GM18499 (cell line): ENCODE measurements around the gene CIAO2B.

Experiments used
- ATAC-seq: cut with Tn5 transposase; IDR thresholded peaks from one replicate; pipeline ENCODE4 v1.9.1; 2021; ENCODE audit warnings: moderate number of reproducible peaks; ENCODE audit not compliant: insufficient read depth, unreplicated experiment

The CIAO2B gene

DNA sequence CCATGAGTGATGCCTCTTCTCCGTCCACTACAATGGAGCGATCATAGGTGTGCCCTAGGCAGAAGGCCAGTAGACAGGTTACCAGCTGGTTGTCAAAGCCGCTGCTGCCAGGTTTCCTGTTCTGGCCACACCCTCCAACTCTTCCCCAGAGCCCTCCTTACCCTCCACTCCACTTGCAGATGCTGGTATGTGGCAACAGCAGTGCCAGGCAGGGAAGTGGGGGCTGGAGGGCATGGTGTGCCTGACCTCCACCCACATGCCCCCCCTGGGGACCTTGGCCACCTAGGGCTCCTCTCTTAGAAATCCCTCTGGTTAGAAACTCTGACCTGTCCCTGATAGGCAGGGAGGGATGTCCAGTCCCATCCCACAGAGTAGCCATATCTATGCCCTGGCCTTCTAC lies 10.3 kb downstream of the CIAO2B start:
- ATAC-seq = no peak

DNA sequence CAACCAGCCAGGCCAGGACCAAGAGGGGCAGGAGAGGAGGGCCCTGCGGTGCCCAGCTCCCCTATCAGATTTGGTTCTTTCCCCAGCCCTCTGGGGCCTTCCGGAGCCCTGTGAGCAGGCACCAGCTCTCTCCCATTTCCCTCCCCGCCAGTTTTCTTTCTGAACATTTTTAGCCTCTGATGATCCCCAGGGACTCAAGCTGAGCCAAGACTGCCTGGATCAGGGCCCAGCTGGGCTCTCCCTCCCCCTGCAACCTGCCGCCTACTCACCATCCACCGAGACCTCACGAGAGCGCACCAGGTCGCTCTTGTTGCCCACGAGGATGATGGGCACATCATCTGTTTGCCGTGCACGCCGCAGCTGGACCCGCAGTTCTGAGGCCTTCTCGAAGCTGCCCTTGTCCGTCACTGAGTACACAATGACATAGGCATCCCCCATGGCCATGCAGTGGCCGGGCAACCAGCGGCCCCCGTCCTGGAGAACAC lies 10.9 kb downstream of the CIAO2B start:
- no peak for ATAC-seq

DNA sequence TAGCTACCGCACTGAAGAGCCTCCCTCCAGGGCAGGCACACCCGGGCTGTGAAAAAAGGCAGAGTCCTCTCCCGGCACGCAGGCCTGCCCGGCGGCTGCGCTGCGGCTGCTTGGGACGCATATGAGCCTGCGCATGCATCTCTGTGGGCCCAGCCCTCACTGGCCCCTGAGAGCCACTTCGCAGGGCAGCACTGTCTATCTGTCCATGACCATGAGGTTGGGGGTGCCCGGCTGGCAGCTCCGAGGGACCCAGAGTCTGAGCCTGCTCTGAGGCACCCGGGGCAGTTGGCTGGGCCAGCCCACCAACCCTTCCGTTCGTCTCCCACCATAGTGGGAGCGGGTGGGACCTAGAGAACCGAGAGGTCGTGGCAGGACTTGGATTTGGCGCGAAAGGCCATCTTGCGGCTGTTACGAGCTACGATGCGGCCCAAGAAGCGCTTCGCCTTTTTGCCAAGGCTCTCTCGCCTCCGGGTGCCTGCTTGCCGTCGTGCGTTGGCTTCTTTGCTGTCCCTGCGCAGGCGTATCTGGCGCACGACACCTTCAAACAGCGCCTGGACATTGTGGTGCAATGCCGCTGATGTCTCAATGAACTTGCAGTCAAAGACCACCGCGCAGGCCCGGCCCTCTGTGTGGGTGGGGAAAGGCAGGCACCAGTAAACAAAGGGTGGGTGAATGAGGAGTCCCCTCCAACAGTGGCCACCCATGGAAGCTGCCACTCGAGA lies 12.3 kb downstream of the CIAO2B start:
- ATAC-seq = no peak

DNA sequence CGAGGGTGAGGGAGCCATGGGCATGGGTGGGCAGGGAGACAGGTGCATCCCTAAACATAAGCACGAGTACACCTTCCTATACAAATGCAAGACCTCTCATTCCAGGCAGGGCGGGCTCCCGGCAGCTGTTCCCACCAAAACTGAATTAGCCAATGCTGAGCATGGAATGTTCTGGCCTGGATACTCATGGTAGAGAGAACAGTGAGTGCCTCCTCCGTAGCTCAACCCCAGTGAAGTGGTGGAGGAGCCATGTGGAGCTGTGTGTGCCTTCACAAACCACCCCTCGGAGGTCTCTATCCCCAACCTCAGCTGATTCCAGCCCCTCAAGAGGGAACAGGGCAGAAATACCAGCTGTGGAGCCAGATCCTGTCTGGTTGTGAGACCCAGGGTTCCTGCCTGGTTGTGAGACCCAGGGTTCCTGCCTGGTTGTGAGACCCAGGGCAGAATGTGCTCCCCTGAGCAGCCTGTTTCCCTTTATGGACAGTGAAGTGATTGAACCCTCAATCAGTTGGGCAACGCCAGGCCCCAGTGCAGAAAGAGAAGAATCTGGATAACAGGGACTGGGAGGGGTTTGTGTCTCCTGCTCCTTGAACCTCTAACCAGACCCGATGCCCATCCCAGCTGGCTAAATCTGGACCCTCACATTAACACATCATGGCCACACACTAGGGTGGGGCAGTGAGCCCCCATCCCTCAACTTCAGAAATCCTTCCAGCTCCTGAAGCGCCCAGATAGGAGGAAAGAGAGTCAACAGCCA lies 13.1 kb downstream of the CIAO2B start:
- no peak for ATAC-seq

DNA sequence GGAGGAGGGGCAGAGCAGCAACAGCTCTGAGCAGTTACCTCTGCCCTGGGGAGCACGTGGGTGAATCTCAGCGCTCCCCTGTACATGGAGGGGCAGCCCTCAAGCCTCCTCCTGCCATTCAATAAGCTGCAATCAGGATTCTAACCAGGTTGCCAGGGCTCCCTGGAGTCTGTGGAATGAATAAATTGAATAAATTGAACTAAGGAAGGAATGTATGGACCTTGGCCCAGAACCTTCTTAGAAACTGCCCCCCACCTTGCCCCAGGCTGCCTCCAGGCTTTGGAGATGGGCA lies 14.0 kb downstream of the CIAO2B start:
- no peak for ATAC-seq

DNA sequence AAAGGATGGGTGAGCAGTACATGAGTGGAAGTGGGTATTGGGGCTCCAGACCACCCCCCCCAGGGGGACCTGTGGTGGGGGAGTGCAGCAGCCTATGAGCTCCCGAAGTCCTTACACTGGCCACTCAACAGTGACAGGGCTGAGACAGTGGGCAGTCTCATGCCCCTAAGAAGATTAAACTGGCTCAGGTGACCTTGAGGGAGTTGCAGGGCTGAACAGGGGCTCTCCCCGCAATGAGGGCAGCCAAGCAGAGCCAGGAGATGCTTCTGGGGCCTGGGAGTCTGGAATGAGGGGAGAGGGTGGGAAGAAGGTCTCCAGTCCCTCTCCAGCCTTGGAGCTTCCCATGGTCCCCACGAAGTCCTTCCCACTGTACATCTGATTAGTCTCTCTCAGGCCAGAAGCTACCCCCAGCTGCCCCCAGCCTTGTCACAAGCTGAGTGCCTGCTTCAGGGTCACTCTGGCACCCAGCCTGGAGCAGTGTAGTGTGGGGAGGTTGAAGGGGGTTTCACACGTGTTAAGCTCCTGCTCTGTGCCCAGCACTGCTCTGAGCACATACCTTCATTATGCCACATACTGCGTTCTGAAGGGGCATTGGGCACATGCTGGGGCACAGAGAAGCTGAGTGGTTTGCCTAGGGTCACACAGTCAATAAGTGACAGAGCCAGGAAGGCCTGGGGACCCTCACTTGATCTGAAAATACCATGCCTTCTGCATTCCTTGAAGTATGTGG lies 14.5 kb downstream of the CIAO2B start:
- ATAC-seq = no peak

DNA sequence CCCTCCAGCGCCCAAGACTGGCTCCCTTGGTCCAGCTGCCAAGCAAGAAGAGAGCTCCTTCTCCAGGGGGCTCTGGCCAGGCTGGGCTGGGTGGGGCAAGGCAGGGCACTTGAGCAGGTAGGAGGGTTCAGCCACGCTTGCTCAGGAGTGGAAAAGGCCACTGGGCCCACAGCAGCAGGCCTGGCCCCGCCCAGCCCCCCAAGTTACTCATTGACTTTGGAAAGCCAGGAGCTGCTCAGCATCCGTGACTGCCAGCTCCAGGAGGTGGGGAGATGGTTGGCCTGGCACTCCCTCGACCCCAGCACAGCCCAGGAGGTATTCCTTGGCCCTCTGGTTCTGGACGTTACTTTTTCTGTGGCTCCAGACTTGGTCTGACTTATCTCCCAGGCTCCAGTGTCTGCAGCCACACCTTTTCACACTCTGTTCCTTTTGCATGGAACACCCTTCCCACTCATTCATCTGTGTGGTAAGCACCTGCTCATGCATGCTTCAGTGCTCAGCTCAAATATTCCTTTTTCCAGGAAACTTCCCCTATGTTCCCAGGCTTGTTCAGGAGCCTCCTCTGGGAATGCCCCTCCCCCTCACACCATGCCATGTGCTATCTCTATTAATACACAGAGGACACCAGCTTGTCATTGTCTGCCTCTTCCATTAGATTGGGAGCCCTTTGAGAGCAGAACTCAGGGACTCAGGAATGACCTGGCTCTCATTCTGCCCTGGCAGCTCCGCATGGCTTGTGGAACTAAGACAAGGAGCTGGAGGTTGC lies 15.2 kb downstream of the CIAO2B start, which contains the start of gene CDH16:
TSS of gene CDH16 (minus strand) at position 83 of the 766 bp plus-strand sequence. CDS start 820 bp downstream, outside the sequence.
- no peak for ATAC-seq

DNA sequence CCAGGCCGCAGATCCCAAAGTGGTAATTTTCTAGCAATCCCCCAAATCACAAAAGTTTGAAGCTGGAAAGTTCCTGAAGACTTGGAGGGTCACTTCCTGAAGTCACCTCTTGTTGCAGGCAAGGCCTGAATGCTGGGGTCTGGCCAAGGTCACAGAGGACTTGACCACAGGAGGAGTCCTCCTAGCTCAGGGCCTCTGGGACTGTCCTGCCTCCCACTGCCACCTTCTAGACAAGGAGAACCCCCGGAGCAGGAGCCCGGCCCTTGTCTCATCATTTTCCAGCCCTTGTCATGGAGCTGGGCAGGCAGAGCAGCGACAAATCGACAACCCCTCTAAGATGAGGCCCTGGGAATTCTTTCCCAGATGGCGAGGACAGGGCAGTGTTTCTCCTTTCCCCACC lies 15.8 kb downstream of the CIAO2B start:
- no peak for ATAC-seq

DNA sequence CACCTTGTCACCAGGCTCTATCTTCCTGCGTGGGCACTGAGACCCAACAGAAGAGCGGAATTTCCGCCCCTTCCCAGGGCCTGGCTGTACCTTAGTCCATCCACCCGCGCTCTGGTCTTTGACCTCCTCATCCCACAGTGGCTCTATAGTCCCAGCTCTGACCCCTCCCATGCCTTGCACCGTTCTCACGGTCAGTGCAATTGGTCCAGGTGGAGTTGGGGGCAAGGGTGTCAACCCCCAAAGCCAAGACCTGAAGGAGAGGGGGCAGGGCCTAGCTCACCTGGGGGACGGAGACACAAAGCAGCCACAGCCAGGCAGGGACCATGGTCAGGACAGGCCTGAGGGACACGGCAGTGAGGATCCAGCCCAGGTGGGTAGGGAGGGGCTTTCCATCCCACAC lies 16.5 kb downstream of the CIAO2B start:
- no peak for ATAC-seq

DNA sequence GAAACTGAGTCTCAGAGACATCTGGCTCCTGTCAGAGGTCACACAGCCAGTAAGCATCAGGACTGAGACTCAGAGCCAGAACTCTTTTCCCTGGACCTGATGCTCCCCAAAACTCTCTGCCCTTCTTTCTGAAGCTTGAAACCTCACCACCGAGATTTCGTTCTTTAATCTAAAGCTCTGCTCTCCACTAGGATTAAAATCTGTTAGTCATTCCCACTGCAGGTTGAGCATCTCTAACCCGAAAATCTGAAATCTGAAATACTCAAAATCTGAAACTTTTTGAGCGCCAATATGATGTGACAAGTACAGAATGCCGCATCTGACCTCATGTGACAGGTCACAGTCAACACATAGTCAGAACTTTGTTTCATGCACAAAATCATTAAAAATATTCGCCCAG lies 17.7 kb downstream of the CIAO2B start:
- ATAC-seq = no peak

DNA sequence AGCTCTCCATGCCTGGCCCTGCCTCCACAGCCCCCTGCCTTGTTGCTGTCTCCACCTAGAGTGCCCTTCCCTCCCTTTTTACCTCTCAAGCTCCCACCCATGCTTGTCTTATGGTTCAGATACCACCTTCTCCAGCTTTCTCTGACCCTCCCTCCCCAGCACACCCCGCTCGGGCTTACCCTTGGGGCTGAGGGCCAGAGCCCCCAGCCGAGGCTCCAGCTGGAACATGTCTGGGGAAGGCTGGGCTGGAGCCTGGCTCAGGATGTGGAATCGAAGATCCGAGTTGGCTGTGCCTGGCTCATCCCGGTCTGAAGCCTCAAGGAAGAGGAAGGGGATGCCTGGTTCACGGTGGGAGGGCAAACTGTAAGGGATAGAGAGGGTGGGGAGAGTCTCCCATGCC lies 19.2 kb downstream of the CIAO2B start:
- no peak for ATAC-seq

DNA sequence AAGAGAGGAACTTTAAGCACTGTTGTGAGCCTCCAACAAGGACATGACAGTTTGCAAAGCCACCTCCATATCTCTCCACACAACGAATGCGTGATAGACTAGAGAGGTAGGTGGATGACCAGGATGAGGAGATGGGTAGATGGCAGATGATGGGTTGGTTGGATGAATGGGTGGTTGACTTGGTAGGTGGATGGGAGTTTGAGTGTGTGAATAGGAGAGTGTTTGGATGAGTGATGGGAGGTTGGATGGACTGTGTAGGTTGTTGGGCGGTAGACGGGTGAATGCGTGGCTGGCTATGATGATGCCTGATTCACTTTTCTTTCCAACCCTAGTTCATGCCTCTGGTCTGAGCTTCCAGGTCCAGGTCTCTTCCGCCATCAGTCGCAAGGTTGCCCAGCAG lies 19.7 kb downstream of the CIAO2B start:
- ATAC-seq = no peak

DNA sequence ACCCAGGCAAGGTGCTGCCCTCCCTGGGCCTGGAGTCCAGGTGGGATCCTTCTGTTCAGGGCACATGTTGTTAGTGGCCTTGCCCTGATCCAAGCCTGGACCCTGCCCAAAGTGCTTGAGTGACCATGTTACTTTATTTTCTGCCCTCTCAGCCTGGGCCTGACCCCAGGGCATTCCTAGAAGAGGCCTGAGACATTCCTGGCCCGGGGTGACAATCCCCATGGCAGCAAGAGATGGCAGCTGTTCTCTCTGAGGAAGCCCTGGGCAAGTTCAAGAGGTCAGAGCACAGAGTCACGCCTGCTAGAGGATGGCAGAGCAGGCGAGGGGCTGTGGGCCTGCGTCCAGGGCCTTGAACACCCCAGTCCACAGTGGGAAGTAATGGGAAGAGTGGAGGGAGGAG lies 20.5 kb downstream of the CIAO2B start:
- ATAC-seq = no peak

DNA sequence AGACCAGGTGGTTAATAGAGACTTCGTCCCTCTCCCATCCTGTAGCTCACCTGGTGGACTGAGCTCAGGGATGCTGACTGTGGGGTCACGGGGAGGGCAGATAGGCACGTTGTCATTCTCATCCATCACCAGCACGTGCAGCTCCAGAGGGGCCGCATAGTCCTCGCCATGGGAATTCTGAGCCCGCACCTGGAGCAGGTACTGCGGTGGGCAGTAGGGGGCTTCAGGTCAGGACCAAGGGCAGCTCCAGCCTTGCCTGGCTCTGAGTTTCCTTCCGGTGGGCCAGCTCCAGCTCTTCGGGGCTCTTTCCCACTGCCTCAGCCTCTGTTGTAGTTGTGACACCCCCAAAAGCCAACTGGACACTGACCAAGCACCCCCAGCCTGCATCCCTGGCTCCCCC lies 21.1 kb downstream of the CIAO2B start:
- ATAC-seq = no peak

DNA sequence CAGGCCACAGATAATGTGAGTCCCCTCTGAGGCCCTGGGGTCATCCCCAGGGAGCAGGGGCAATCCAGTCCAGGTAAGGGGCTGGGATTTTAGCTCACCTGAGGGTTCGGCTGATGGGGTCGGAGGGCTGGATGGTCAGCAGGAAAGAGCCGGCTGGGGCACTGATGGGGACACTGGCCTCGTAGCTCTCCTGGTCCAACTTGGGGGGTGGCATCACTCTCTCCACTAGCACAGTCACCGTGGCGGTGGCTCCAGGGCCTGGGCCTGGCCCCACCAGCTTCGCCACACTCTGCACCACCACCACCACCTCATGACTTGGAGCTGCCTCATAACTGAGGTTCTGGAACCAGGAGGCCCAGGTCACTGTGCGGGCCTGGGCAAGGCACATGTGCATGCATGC lies 22.4 kb downstream of the CIAO2B start:
- ATAC-seq = no peak

DNA sequence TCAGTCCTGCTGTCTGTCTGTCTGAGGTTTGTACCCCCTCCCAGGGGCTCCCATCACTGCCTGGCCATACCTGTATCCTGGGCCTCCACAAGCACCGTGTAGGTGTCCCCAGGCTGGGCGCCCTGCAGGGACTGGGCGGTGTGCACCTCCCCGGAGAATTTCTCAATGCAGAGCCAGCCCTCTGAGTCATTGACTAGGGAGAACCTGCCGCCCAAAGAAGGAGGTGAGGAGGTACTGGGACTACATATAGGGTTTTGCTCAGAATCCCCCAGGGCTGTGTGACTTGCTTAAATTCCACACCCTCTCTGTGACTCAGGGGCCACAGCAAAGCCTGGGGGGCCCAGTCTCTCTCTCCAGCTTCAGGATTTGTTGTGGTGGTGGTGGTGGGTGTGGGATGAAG lies 23.1 kb downstream of the CIAO2B start:
- no peak for ATAC-seq

DNA sequence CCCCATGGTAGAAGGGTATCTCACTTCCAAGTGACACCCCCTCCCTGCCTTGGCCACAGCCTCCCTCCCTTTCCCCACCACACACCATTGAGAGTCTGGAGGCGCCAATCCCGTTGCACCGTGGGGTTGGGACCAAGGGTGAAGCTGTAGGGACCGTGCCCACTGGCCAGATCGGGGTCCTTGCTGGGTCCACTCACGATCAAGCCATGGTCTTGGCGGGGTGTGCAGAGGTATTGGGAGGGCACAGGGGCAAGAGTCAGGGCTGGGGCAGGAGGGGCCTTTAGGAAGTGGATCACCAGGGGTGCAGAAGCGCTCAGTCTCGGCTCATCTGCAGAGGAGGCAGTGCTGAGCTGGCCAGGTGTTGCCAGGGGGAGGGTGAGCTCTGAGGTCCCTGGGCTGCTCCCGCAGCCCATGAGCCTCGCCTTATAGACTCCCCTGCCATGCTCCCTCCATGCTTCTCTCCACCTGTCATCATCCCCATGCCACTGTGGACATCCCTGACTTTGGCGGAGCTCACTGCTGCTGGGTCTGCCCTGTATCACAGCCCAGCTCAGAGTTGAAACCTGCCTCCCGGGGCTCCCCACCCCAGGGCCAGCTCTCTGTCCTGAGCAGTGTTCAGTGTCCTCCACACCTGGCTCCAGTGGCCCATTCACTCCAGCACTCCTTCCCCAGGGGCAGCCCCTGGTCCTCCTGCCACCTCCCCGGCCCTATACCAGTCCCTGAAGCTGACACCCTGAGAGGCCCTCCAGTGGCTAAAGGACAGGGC lies 23.8 kb downstream of the CIAO2B start:
- no peak for ATAC-seq

DNA sequence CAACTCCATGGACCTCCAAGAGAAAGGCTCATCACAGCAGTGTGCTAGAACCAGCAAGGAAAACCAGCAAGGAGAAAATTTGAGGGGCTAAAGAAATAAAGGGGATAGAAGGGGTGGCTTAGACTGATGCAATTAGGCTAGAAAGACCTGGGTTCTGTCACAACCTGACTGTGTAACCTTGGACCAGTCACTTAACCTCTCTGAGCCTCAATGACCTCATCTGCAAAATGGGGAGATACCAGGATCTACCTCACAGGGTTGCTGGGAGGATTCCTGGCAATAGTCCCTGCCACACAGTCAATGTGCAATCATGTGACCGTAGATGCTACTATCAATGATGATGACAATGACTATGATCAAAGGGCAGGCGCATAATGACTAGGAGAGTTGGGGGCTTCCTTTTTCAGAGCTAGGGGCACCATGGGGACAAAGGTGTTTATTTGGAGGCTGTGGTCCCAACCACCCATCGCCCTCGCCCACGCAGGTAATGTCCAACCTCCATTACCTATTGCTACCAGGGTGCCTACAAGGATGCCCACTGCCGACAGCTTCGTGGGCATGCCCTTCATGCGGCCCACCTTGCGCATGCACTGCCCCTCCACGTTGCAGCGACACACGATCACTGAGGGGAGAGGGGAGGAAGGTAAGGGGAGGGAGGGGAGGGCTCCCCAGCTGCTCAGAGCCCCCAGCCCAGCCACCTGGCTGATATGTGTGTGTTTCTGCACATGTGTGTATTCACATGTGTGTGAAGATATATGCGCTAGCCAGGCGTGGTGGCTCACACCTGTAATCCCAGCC lies 25.2 kb downstream of the CIAO2B start:
- no peak for ATAC-seq

DNA sequence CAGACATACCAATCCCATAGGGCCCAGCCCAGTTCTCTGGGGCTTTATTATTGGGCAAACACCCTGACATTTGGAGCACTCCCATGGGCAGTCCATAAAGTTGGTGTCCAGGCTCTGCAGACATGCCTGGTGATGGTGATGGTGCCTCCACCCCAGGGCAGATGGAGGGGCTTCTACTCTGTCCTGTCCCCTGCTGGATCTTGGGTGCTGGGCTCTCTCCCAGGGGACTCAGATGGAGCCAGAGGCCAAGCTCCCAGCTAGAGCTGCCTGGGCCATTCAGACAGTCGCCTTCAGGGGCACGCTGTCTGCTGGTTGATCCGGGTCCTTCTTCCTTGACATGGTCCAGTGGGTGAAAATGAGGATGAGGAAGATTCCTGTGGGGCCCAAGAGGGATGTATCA lies 26.1 kb downstream of the CIAO2B start:
- no peak for ATAC-seq
